Activated CD4-positive, alpha-beta memory T cell treated with anti-CD3 and anti-CD28 coated beads, Interleukin-2, amount 10 ng/mL, durations not matched to agents 7 days and 5 days (primary cell): Measurements from ENCODE around the gene RHOBTB3. TPM values are rescaled to one million over a fixed set of nuclear protein-coding genes. Genes with fewer than 3 reads are reported as not detected.
"Not testable (repeated sequence)": the region's sequence is repeated elsewhere in the genome, so short reads cannot be mapped to it uniquely, and the experiment has no call there.

ENCODE experiments used
- CTCF ChIA-PET: fragments of 350-600 bp; sonication (Branson Sonifier 250); formaldehyde crosslinking; loops from one replicate; lab custom pipeline; 2021; ENCODE audit warnings: antibody characterized with exemption, inconsistent platforms; lab: Charles Lee
- POLR2A ChIA-PET: fragments of 350-600 bp; sonication (Branson Sonifier 250); formaldehyde crosslinking; loops from one replicate; lab custom pipeline; 2021; ENCODE audit warnings: antibody characterized with exemption; lab: Charles Lee
- DNase-seq: peaks from one replicate; pipeline ENCODE4 v3.0.0-alpha.2; 2020
- H3K27ac Mint-ChIP-seq: one replicate; pipeline ENCODE4 v1.8.0; 2021; ENCODE audit warnings: mild to moderate bottlenecking, mixed read lengths
- H3K27me3 Mint-ChIP-seq: one replicate; pipeline ENCODE4 v1.8.0; 2021; ENCODE audit warnings: mixed read lengths
- H3K36me3 Mint-ChIP-seq: one replicate; pipeline ENCODE4 v1.8.0; 2021; ENCODE audit warnings: low read depth, mixed read lengths
- H3K4me1 Mint-ChIP-seq: one replicate; pipeline ENCODE4 v1.8.0; 2021; ENCODE audit warnings: mixed read lengths
- H3K4me3 Mint-ChIP-seq: one replicate; pipeline ENCODE4 v1.8.0; 2021; ENCODE audit warnings: mild to moderate bottlenecking, mixed read lengths
- H3K9me3 Mint-ChIP-seq: one replicate; pipeline ENCODE4 v1.8.0; 2021; ENCODE audit warnings: mixed read lengths
- total RNA-seq, 2 experiments: library from RNA; stranded (reverse); gene quantifications; one replicate each; pipeline ENCODE4 v1.2.3, GENCODE V29; 2021

Gene RHOBTB3
- total RNA-seq, 2 experiments from 2014 or later = 0.15 TPM; not detected in 1

DNA sequence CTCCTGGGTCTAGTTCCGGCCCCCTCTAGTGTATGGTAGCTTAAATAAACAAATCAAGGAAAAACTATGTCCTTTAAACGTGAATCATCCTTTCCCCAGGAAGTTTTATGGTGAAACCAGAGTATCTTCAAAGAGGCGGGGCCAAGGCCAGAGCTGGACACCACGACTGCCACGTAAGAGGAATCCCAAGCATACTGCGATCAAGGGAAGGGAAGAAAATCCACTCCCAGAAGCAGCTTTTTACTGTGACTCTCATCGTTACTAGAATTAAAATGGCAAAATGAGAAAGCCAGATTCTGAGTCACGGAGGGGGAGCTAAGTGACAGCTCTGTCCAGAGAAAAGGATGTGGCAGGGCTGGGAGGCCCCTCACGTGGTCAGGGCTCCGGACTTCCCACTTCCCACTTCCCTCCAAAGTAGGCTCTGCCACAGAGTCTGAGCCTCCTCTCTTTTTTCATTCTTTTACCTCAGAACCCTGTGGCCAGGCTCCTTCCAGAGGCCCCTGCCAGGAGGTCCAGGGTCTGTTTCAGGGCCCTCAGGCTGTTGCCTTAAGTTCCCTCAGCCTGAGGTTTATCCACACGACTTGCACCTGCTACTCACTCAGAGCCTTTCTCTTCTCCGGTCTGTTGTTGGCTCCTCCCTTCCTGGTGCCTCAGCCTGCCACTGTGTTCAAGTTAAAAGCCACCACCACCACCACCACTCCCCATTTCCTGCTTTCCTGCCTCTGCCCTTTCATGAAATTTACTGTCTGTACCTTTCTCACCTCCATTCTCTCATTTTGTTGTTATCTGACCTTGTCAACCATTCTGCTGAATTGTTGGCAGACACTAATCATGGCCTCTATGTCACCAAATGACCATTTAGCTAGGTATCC lies 92.8 kb downstream of the RHOBTB3 start:
- CTCF ChIA-PET = interaction anchor here (1.4 to 8.5 kb wide), 10 partner anchors 8 to 180 kb away, joined by 4 to 75 read pairs (median 10); partner anchors contain the start of gene RFESD
- peaks cover 12% of the 10 kb centered on the region for H3K36me3 Mint-ChIP-seq
- peaks cover 61% of the 10 kb centered on the region for H3K4me1 Mint-ChIP-seq
- H3K4me3 Mint-ChIP-seq = peak overlapping the region; percentile 91
- H3K27ac Mint-ChIP-seq = peak overlapping the region; percentile 88
- peak; percentile 82 for DNase-seq
- no peaks in the 10 kb centered on the region for H3K27me3 Mint-ChIP-seq
- POLR2A ChIA-PET = interaction anchor here (0.6 to 7.6 kb wide), 18 partner anchors 8 to 1073 kb away, joined by 3 to 113 read pairs (median 4); partner anchors contain the start of genes CAST, ELL2 and RFESD
- H3K9me3 Mint-ChIP-seq = no peaks in the 10 kb centered on the region

DNA sequence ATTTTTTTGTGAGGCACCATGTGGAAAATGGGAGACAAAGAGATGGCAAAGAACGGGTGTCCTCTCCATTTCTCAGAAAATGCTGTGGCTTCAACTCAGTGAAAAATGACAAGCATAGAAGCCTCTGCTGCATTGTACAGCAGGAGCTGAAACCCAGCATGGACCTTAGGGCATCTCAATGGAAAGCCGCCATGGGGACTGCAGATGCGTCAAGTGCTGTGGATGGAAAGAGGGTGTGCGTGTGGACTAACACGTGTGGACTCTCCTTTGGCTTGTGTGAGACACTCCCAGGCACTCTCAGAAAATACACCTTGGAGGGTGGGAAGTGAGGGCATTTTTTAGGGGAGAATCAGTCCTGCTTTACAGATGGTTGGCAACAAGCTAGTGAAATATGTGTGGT lies 93.6 kb downstream of the RHOBTB3 start:
- no peaks in the 10 kb centered on the region for H3K27me3 Mint-ChIP-seq
- ChIA-PET CTCF (interaction anchor here (2.5 to 8.5 kb wide), 5 partner anchors 11 to 43 kb away, joined by 8 to 75 read pairs (median 45); no protein-coding TSS in a partner anchor), POLR2A (interaction anchor here (0.7 to 7.6 kb wide), 9 partner anchors 10 to 838 kb away, joined by 3 to 113 read pairs (median 4); partner anchors contain the start of genes CAST and RFESD)
- H3K36me3 Mint-ChIP-seq = peaks cover 9% of the 10 kb centered on the region
- H3K27ac Mint-ChIP-seq = peak overlapping the region; percentile 88
- no peak for DNase-seq
- H3K4me1 Mint-ChIP-seq = peaks cover 55% of the 10 kb centered on the region
- no peaks in the 10 kb centered on the region for H3K9me3 Mint-ChIP-seq
- peak overlapping the region; percentile 91 for H3K4me3 Mint-ChIP-seq

DNA sequence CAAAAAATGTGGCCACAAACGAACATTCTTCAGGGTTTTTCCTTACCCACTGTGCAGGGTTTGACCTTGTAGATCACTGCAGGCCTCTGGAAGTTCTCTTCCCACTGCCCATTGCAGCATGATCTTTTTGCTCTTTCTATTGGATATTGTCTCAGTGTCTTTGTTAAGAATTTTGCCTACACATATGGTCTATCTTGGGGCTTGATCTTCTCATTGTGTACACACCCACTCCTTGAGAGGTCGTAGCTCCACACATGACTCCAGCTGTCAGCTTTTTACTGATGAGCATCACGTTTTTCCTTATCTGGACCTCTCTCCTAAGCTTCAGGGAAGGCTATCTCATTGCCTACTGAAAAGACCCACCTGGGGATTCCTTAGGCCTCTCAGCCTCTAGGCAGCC lies 94.4 kb downstream of the RHOBTB3 start:
- POLR2A ChIA-PET = interaction anchor here (4.2 to 7.6 kb wide), 3 partner anchors 10 to 179 kb away, joined by 23 to 113 read pairs (median 104); partner anchors contain the start of gene RFESD
- H3K27ac Mint-ChIP-seq = peak overlapping the region; percentile 64
- H3K4me1 Mint-ChIP-seq = peaks cover 51% of the 10 kb centered on the region
- no peaks in the 10 kb centered on the region for H3K9me3 Mint-ChIP-seq
- no peak overlapping the region for H3K4me3 Mint-ChIP-seq
- CTCF ChIA-PET = interaction anchor here (4.3 to 8.5 kb wide), 3 partner anchors 10 to 44 kb away, joined by 45 to 75 read pairs (median 63); no protein-coding TSS in a partner anchor
- peaks cover 9% of the 10 kb centered on the region for H3K36me3 Mint-ChIP-seq
- H3K27me3 Mint-ChIP-seq = no peaks in the 10 kb centered on the region
- no peak for DNase-seq

DNA sequence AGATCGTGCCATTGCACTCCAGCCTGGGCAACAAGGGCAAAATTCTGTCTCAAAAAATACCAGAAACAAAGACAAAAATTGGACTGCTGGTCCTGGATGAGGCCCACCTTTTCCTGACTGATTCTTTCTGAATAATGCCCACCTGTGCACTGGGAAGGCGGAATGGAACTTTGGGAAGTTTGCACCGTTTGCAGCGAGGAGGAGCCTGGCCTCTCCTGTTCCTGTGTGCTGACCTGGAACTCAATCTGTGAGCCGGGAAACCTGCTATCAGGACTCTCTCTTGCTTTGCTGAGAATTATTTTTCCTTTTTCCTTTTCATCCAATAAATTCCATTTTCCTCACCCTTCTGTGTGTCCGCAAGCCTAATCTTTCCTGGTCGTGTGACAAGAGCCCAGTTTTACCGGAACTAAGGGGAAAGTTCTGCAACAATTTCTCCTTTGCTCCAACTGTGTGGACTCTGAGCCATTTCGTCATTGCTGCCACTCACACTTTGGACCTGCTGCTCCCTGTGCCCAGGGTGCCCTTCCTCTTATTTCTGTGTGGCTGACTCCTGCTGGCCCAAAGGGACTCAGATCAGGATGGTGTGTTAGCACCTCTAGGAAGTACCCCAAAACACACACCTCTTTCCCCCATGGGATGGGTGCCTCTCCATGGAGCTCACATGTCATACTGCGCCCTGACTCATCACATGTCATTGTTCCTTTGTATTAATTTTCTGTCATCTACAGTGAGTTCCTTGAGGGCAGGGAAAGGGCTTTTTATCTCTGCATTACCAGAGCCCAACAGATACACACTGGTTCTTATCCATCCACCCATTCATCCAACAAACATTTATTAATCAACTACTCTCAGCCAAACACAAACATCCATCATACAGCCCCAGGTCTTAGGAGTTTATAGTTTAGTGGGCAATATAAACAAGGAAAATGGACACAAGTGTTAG lies 96.1 kb downstream of the RHOBTB3 start:
- Mint-ChIP-seq H3K27me3 (no peaks in the 10 kb centered on the region), H3K27ac (no peak overlapping the region), H3K36me3 (no peaks in the 10 kb centered on the region), H3K9me3 (no peaks in the 10 kb centered on the region), H3K4me1 (peaks cover 41% of the 10 kb centered on the region), H3K4me3 (no peak overlapping the region)
- POLR2A ChIA-PET = interaction anchor here (0.8 kb wide), 1 partner anchor 181 kb away, joined by 3 read pairs; the partner anchor contains the start of gene RFESD
- CTCF ChIA-PET = interaction anchor here (1.8 kb wide), 1 partner anchor 46 kb away, joined by 8 read pairs; no protein-coding TSS in a partner anchor
- no peak for DNase-seq

DNA sequence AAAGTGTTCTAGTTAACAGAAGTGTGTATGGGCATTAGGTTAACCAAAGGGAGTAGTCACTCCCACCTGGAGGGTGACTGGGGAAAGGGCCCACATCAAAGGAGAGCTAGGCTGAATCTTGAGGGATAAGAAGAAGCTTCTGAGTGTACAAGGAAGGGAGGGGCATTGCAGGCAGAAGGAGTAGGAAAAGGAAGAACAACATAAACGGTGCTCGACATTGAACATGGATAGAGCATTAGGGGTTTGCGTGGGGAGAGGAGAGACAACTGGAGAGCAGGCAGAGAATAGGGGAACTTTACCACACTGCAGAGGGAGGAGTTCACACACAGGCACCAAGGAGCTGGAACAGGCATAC lies 96.7 kb downstream of the RHOBTB3 start:
- no peaks in the 10 kb centered on the region for H3K9me3 Mint-ChIP-seq
- H3K4me1 Mint-ChIP-seq = peaks cover 44% of the 10 kb centered on the region
- no peak overlapping the region for H3K27ac Mint-ChIP-seq
- no peak overlapping the region for H3K4me3 Mint-ChIP-seq
- no peak for DNase-seq
- CTCF ChIA-PET = interaction anchor here (1.8 kb wide), 1 partner anchor 47 kb away, joined by 8 read pairs; no protein-coding TSS in a partner anchor
- no peaks in the 10 kb centered on the region for H3K27me3 Mint-ChIP-seq
- POLR2A ChIA-PET = interaction anchor here (0.8 kb wide), 1 partner anchor 181 kb away, joined by 3 read pairs; the partner anchor contains the start of gene RFESD
- no peaks in the 10 kb centered on the region for H3K36me3 Mint-ChIP-seq

DNA sequence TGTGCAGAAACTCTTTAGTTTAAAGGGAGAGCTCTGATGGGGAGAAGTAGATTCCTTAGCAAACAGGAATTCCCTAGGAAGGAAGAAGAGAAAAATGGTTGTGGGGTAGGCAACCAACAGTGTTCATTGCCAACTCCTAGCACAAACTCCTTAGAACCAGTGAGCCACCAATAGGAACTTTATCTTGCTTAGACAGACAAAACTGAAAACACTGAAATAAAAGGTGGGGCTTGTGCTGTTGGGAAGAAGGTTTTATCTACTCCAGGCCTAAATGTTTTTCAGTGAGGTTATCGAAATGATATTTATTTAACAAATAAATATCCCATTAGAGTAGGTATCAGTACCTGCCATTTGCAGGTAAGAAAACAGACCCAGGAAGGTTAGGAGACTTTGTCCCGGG lies 99.1 kb downstream of the RHOBTB3 start:
- Mint-ChIP-seq H3K27me3 (no peaks in the 10 kb centered on the region), H3K9me3 (no peaks in the 10 kb centered on the region), H3K4me3 (no peak overlapping the region), H3K27ac (no peak overlapping the region), H3K4me1 (peaks cover 40% of the 10 kb centered on the region), H3K36me3 (no peaks in the 10 kb centered on the region)
- ChIA-PET CTCF (interaction anchor here (2.7 kb wide), 1 partner anchor 7 kb away, joined by 9 read pairs; the partner anchor contains the start of gene GLRX), POLR2A (no interaction called here)
- DNase-seq = no peak

DNA sequence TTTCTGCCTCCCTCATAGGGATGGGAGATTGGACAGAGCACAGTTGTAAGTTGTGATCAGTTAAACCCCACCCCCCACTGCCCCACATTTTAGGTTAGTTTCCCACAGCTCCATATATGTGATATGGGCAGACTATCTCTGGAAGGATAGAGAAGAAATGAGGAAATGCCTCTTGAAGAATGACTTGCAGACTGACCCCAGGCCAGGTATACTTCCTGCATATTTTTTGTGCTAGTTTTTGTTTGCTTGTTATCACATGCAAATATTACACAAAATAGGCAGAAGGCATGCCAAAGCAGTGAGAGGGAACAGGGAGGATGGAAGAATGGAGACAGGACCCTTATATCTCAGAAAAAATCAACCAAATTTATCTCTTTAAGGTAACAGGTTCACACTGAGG lies 101.5 kb downstream of the RHOBTB3 start:
- H3K9me3 Mint-ChIP-seq = no peaks in the 10 kb centered on the region
- no peaks in the 10 kb centered on the region for H3K36me3 Mint-ChIP-seq
- no peak overlapping the region for H3K4me3 Mint-ChIP-seq
- DNase-seq = no peak
- ChIA-PET POLR2A (interaction anchor here (2.3 kb wide), 1 partner anchor 10 kb away, joined by 20 read pairs; the partner anchor contains the start of gene GLRX), CTCF (interaction anchor here (1.2 to 2.7 kb wide), 3 partner anchors 10 to 52 kb away, joined by 6 to 9 read pairs (median 7); partner anchors contain the start of gene GLRX)
- H3K27ac Mint-ChIP-seq = no peak overlapping the region
- H3K4me1 Mint-ChIP-seq = peaks cover 42% of the 10 kb centered on the region
- no peaks in the 10 kb centered on the region for H3K27me3 Mint-ChIP-seq

DNA sequence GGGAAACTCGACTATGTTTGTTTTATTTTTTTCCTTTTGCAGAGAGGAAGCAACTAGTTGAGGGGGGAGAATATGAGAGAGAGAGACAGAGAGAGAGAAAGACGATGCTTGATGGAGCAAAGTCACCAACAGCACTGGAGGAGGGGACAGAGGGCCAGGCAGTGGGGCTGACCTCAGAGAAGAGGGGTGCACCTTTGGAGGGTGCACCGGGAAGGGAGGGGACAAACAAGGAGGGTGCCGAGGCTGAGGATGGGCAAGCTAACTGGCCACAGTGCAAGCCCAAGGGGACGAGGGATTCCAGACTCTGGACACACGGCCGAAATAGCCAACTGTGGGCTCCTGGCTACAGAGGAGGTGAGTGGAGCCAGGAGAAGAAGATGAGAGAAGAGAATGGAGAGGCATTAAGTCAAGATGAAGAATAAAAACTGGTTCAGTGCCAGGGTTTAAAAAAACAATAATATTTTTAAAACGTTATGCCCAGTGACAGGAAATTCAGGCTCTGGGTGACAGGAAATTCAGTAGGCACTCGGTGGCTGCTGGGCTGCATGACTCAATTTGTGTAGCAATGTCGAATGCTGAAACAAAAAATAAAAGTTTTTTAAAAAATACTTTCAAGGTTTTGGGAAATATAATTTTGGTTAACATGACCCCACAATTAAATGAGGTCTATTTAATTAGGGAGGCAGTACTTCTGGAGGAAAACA lies 104.7 kb downstream of the RHOBTB3 start:
- CTCF ChIA-PET = interaction anchor here (0.6 to 4.5 kb wide), 6 partner anchors 8 to 509 kb away, joined by 3 to 45 read pairs (median 8); partner anchors contain the start of gene GLRX
- Mint-ChIP-seq H3K9me3 (no peaks in the 10 kb centered on the region), H3K4me3 (peak overlapping the region; percentile 83), H3K4me1 (peaks cover 44% of the 10 kb centered on the region), H3K36me3 (no peaks in the 10 kb centered on the region), H3K27ac (peak overlapping the region; percentile 89), H3K27me3 (no peaks in the 10 kb centered on the region)
- no peak for DNase-seq
- POLR2A ChIA-PET = interaction anchor here (1.2 to 3.6 kb wide), 5 partner anchors 13 to 189 kb away, joined by 3 to 104 read pairs (median 19); partner anchors contain the start of genes GLRX and RFESD

DNA sequence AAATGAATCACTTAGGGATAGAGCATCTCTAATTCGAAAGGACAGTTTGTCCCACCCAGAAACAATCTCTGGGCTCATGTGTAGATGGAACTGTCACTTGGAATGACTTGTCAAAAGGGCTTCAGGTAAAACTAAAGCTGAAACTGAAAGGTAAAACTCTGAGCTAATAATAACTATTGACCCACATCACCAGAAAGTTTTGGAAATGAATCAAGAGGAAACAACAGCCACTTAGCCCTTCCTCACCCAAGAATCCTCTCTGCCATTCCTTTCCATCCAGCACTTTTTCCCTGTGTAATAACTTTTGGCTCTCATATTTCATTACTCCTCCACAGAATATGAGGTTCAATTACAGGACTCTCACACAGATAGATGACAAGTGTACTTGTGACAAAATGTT lies 105.4 kb downstream of the RHOBTB3 start:
- peak overlapping the region; percentile 89 for H3K27ac Mint-ChIP-seq
- CTCF ChIA-PET = interaction anchor here (0.7 to 4.5 kb wide), 5 partner anchors 10 to 214 kb away, joined by 3 to 45 read pairs (median 5); partner anchors contain the start of gene GLRX
- no peaks in the 10 kb centered on the region for H3K36me3 Mint-ChIP-seq
- no peak for DNase-seq
- peak overlapping the region; percentile 18 for H3K4me3 Mint-ChIP-seq
- H3K9me3 Mint-ChIP-seq = no peaks in the 10 kb centered on the region
- POLR2A ChIA-PET = interaction anchor here (0.7 to 3.6 kb wide), 5 partner anchors 11 to 189 kb away, joined by 3 to 104 read pairs (median 19); partner anchors contain the start of genes GLRX and RFESD
- no peaks in the 10 kb centered on the region for H3K27me3 Mint-ChIP-seq
- H3K4me1 Mint-ChIP-seq = peaks cover 47% of the 10 kb centered on the region

DNA sequence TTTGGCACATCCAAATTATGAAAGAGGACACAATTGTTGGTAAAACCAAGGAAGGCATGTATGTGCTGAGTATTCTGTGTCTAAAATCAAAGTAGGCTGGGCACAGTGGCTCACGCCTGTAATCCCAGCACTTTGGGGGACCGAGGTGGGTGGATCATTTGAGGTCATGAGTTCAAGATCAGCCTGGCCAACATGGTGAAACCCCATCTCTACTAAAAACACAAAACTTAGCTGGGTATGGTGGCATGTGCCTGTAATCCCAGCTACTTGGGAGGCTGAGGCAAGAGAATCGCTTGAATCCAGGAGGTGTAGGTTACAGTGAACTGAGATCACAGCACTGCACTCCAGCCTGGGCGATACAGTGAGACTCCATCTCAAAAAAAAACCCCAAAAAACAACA lies 105.8 kb downstream of the RHOBTB3 start:
- not testable (repeated sequence) for H3K9me3 Mint-ChIP-seq, H3K36me3 Mint-ChIP-seq, DNase-seq, H3K27me3 Mint-ChIP-seq
- Mint-ChIP-seq H3K4me3 (peak overlapping the region; percentile 18), H3K27ac (peak overlapping the region; percentile 45), H3K4me1 (peaks cover 50% of the 10 kb centered on the region)
- POLR2A ChIA-PET = interaction anchor here (0.7 to 3.6 kb wide), 7 partner anchors 11 to 190 kb away, joined by 3 to 104 read pairs (median 6); partner anchors contain the start of genes GLRX and RFESD
- CTCF ChIA-PET = interaction anchor here (0.7 to 4.5 kb wide), 6 partner anchors 10 to 215 kb away, joined by 3 to 45 read pairs (median 6); partner anchors contain the start of gene GLRX

DNA sequence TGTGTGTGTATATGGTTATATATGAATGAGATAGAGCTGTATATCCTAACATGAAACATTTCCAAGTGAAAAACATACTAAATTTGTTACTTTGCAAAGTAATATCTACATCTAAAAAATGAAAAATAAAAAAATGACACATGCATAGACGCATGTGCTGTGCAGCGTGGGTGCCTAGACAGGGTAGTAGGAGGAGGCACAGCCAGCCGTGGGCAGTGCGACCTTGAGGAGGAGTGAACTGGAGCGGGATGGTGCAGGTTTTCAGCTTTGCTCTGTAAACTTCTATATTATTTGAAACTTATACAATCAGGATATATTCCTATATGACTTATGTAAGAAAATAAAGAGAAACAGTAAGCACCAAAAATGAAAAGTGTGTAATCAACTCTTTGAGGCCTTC lies 106.4 kb downstream of the RHOBTB3 start:
- Mint-ChIP-seq H3K4me3 (no peak overlapping the region), H3K27me3 (no peaks in the 10 kb centered on the region), H3K27ac (no peak overlapping the region), H3K4me1 (peaks cover 51% of the 10 kb centered on the region), H3K9me3 (no peaks in the 10 kb centered on the region), H3K36me3 (no peaks in the 10 kb centered on the region)
- CTCF ChIA-PET = interaction anchor here (2.1 to 4.5 kb wide), 2 partner anchors 14 to 56 kb away, joined by 7 to 45 read pairs; partner anchors contain the start of gene GLRX
- no peak for DNase-seq
- POLR2A ChIA-PET = interaction anchor here (1.1 to 1.6 kb wide), 6 partner anchors 10 to 30 kb away, joined by 3 to 6 read pairs (median 4); partner anchors contain the start of gene GLRX
